HFFc6 (cell line): Measurements from ENCODE around the gene CRB2. TPM values are rescaled to one million over a fixed set of nuclear protein-coding genes. Genes with fewer than 3 reads are reported as not detected.

Experiments used
- DNase-seq: peaks from one replicate; pipeline ENCODE4 v3.0.0-alpha.2; 2018
- H3K27ac Mint-ChIP-seq: 2 replicates; pipeline ENCODE4 v1.8.0; 2020; ENCODE audit warnings: mild to moderate bottlenecking, mixed read lengths
- H3K27me3 Mint-ChIP-seq: 2 replicates; pipeline ENCODE4 v1.8.0; 2021; ENCODE audit warnings: mild to moderate bottlenecking, moderate library complexity, mixed read lengths; ENCODE audit not compliant: insufficient read depth
- H3K36me3 Mint-ChIP-seq: 2 replicates; pipeline ENCODE4 v1.8.0; 2021; ENCODE audit warnings: low read depth, mixed read lengths
- H3K4me1 Mint-ChIP-seq: 2 replicates; pipeline ENCODE4 v1.8.0; 2020; ENCODE audit warnings: low read depth, mixed read lengths
- H3K4me3 Mint-ChIP-seq: 2 replicates; pipeline ENCODE4 v1.8.0; 2020; ENCODE audit warnings: mild to moderate bottlenecking, moderate library complexity, mixed read lengths
- H3K9me3 Mint-ChIP-seq: 2 replicates; pipeline ENCODE4 v1.8.0; 2020; ENCODE audit warnings: mild to moderate bottlenecking, mixed read lengths
- CTCF ChIP-seq: fragments of 200-600 bp; sonication (generic); IDR thresholded peaks from 2 replicates; pipeline ENCODE4 v1.5.0; 2021; ENCODE audit warnings: antibody characterized with exemption, mild to moderate bottlenecking
- total RNA-seq, 6 experiments: library from RNA; stranded (reverse); fragmentation: NEBNext Ultra II Directional; extraction: Animal tissue kit (Norgen Biotek cat#: 25700); gene quantifications; 2 replicates in 1 of 6; 3 replicates in 5 of 6; pipeline ENCODE4 v1.2.3, GENCODE V29; 2021

Gene CRB2
- total RNA-seq, 6 experiments from 2014 or later: not detected

- no peak for DNase-seq
- no peak for TF ChIP-seq CTCF
- H3K36me3 Mint-ChIP-seq: no peaks in the 10 kb centered on the region
- no peak overlapping the region for H3K27ac Mint-ChIP-seq
- H3K4me3 Mint-ChIP-seq: no peak overlapping the region
- H3K27me3 Mint-ChIP-seq: peaks cover 25% of the 10 kb centered on the region
- H3K4me1 Mint-ChIP-seq: no peaks in the 10 kb centered on the region
- H3K9me3 Mint-ChIP-seq: no peaks in the 10 kb centered on the region
Observed at GRCh38 chr9:123314617-123315016, 41.4 kb upstream of the CRB2 start.

GRCh38 chr9:123315635-123316034 is 40.4 kb upstream of the CRB2 start:
- no peak overlapping the region for H3K27ac Mint-ChIP-seq
- no peak for DNase-seq
- H3K4me1 Mint-ChIP-seq: no peaks in the 10 kb centered on the region
- H3K36me3 Mint-ChIP-seq: no peaks in the 10 kb centered on the region
- peaks cover 33% of the 10 kb centered on the region for H3K27me3 Mint-ChIP-seq
- no peak for TF ChIP-seq CTCF
- H3K9me3 Mint-ChIP-seq: no peaks in the 10 kb centered on the region
- no peak overlapping the region for H3K4me3 Mint-ChIP-seq

- H3K9me3 Mint-ChIP-seq: no peaks in the 10 kb centered on the region
- H3K4me3 Mint-ChIP-seq: no peak overlapping the region
- no peak for DNase-seq
- no peaks in the 10 kb centered on the region for H3K4me1 Mint-ChIP-seq
- H3K27me3 Mint-ChIP-seq: peaks cover 39% of the 10 kb centered on the region
- no peaks in the 10 kb centered on the region for H3K36me3 Mint-ChIP-seq
- no peak overlapping the region for H3K27ac Mint-ChIP-seq
- TF ChIP-seq CTCF: no peak
Observed at GRCh38 chr9:123316053-123316718, 39.8 kb upstream of the CRB2 start.

GRCh38 chr9:123318202-123318601 is 37.8 kb upstream of the CRB2 start:
- Mint-ChIP-seq H3K4me3 (no peak overlapping the region), H3K36me3 (no peaks in the 10 kb centered on the region), H3K4me1 (no peaks in the 10 kb centered on the region; the same call in 1 of the 2 replicates), H3K9me3 (no peaks in the 10 kb centered on the region), H3K27me3 (peaks cover 42% of the 10 kb centered on the region), H3K27ac (no peak overlapping the region)
- DNase-seq: no peak
- no peak for TF ChIP-seq CTCF

- no peaks in the 10 kb centered on the region for H3K36me3 Mint-ChIP-seq
- peaks cover 44% of the 10 kb centered on the region for H3K27me3 Mint-ChIP-seq
Observed at GRCh38 chr9:123318961-123319421, 37.0 kb upstream of the CRB2 start.

More at GRCh38 chr9:123318961-123319421, 37.0 kb upstream of the CRB2 start:
- no peak overlapping the region for H3K27ac Mint-ChIP-seq
- H3K9me3 Mint-ChIP-seq: no peaks in the 10 kb centered on the region
- no peak overlapping the region for H3K4me3 Mint-ChIP-seq
- TF ChIP-seq CTCF: no peak
- H3K4me1 Mint-ChIP-seq: no peaks in the 10 kb centered on the region; the same call in 1 of the 2 replicates
- DNase-seq: no peak
